Peyer's patch (tissue), 4 donors: ENCODE results near the gene DKKL1.

Experiments used
- CTCF ChIP-seq, 6 experiments: fragments of 450-650 bp in 4 of 6; fragments of 200-600 bp in 2 of 6; sonication (generic) in 1 of 6; IDR thresholded peaks; one replicate each; pipeline ENCODE4 v1.5.1; 2017 to 2019; ENCODE audit warnings: antibody characterized with exemption in 6 of 6, mild to moderate bottlenecking in 3 of 6, moderate library complexity in 1 of 6
- POLR2A ChIP-seq, 2 donors: fragments of 450-650 bp; IDR thresholded peaks; one replicate each; pipeline ENCODE4 v1.5.1; 2017; ENCODE audit warnings: antibody characterized with exemption in 2 of 2, mild to moderate bottlenecking in 2 of 2, moderate library complexity in 2 of 2

- TF ChIP-seq CTCF (IDR thresholded peaks at IDR 0.05) (no peak), POLR2A (IDR thresholded peaks at IDR 0.05) (no peak)
These were observed 27.7 kb upstream of the DKKL1 start for GRCh38 chr19:49335784-49336481.
